Stomach (tissue), 9 donors: Measurements from ENCODE around the gene TECPR2. TPM values are rescaled to one million over a fixed set of nuclear protein-coding genes. Genes with fewer than 3 reads are reported as not detected.

ENCODE experiments used
- DNase-seq, 2 donors: peaks; one replicate each; pipeline versions ENCODE4 v3.0.0 to v3.0.0-alpha.2; 2013 to 2019
- H3K27ac ChIP-seq, 5 donors: fragments of 200-600 bp in 4 of 5; sonication (generic) in 4 of 5; one replicate each; pipeline ENCODE4 v1.5.1; 2013 to 2019; ENCODE audit warnings: mild to moderate bottlenecking in 1 of 5, moderate library complexity in 1 of 5
- H3K27me3 ChIP-seq, 3 donors: fragments of 200-600 bp; sonication (generic); one replicate each; pipeline ENCODE4 v1.5.1; 2017 to 2019; ENCODE audit warnings: mixed run types in 1 of 3
- H3K36me3 ChIP-seq, 4 donors: fragments of 200-600 bp; sonication (generic); 1 replicate in 3 of 4; 2 replicates in 1 of 4; pipeline ENCODE4 v1.5.1; 2016 to 2019
- H3K4me1 ChIP-seq, 4 donors: fragments of 200-600 bp; sonication (generic); one replicate each; pipeline ENCODE4 v1.5.1; 2016 to 2019
- H3K4me3 ChIP-seq, 4 donors: fragments of 200-600 bp; sonication (generic) in 3 of 4; one replicate each; pipeline ENCODE4 v1.5.1; 2016 to 2019; ENCODE audit warnings: mild to moderate bottlenecking in 1 of 4
- H3K9me3 ChIP-seq, 4 donors: fragments of 200-600 bp; sonication (generic); one replicate each; pipeline ENCODE4 v1.5.1; 2016 to 2019
- EP300 ChIP-seq: sonication (generic); formaldehyde crosslinking; IDR thresholded peaks from one replicate; pipeline ENCODE4 v1.6.1; 2017; ENCODE audit warnings: antibody characterized with exemption
- POLR2A ChIP-seq, 4 donors: fragments of 450-650 bp; IDR thresholded peaks; one replicate each; pipeline ENCODE4 v1.6.1; 2016; ENCODE audit warnings: antibody characterized with exemption in 4 of 4, control low read depth in 2 of 4, mild to moderate bottlenecking in 1 of 4, moderate library complexity in 1 of 4
- POLR2AphosphoS5 ChIP-seq, 3 donors: sonication (generic); formaldehyde crosslinking; IDR thresholded peaks; one replicate each; pipeline ENCODE4 v1.6.1; 2016; ENCODE audit warnings: antibody characterized with exemption in 3 of 3
- WGBS, 5 donors: extraction: QIAGEN DNeasy Blood & Tissue Kit in 3 of 5; methylation state at CpG; one replicate each; pipeline versions ENCODE4 v1.1.5 to v1.1.7; 2013 to 2018; 5-methylcytosine and 5-hydroxymethylcytosine counted together
- intact Hi-C: fragments of 100-400 bp; cut with DNase I; formaldehyde crosslinking; loops from one replicate; pipeline ENCODE4 v1.15.1; 2023; ENCODE audit warnings: low total_unique reads
- polyA plus RNA-seq, 3 donors: library from polyadenylated mRNA; stranded (reverse); fragments of 200-250 nt; gene quantifications; one replicate each; pipeline ENCODE4 v1.2.3, GENCODE V29; 2013
- total RNA-seq, 5 donors: library from RNA; depleted of rRNA; stranded (reverse); fragments of >200 nt; gene quantifications; one replicate each; pipeline versions ENCODE4 v1.1.0 to v1.2.3, GENCODE V29; 2014 to 2016
- TF ChIP-seq, protein P1 (sequence below), 7 experiments: fragments of 450-650 bp in 4 of 7; fragments of 200-600 bp in 3 of 7; sonication (generic) in 3 of 7; IDR thresholded peaks; one replicate each; pipeline ENCODE4 v1.5.1; 2016 to 2019; ENCODE audit warnings: antibody characterized with exemption in 7 of 7, control low read depth in 2 of 7, mild to moderate bottlenecking in 1 of 7
- donor health status: healthy with polysubstance abuse.
- donor health status: Bipolar disorder and iron deficiency.
- donor health status: healthy.

TECPR2 gene
- total and polyA plus RNA-seq, 8 donors, result 2.6 to 110 (median 11.1) TPM

DNA sequence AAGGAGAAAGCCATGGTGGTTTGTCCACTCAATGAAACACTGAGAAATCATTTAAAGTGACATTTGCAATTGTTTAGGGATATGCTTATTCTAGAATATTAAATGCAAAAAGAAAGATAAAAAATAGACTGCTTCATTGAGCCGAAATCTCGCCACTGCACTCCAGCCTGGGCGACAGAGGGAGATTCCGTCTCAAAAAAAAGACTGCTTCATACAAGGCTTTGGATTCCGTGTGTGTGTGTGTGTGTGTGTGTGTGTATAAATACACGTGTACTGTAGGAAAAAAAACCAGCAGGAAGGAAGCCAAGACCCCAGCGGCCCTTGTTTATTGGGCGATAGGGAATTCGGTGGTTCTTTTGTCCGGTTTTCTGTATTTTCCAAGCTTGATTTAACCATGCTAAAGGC lies 46.4 kb upstream of the TECPR2 start:
- intact Hi-C loops, result no loop called here
- H3K4me3 ChIP-seq, result peak overlapping the region; percentile 49 to 54 (median 52)
- peaks cover 21 to 59% (median 52%) of the 10 kb centered on the region in 4 donors for H3K4me1 ChIP-seq
- H3K27ac ChIP-seq, result peak overlapping the region; percentile 34 to 98 (median 85)
- peak in 1 of 2 donors; percentile 86 for DNase-seq
- no peak for TF ChIP-seq EP300
- TF ChIP-seq, protein P1, sequence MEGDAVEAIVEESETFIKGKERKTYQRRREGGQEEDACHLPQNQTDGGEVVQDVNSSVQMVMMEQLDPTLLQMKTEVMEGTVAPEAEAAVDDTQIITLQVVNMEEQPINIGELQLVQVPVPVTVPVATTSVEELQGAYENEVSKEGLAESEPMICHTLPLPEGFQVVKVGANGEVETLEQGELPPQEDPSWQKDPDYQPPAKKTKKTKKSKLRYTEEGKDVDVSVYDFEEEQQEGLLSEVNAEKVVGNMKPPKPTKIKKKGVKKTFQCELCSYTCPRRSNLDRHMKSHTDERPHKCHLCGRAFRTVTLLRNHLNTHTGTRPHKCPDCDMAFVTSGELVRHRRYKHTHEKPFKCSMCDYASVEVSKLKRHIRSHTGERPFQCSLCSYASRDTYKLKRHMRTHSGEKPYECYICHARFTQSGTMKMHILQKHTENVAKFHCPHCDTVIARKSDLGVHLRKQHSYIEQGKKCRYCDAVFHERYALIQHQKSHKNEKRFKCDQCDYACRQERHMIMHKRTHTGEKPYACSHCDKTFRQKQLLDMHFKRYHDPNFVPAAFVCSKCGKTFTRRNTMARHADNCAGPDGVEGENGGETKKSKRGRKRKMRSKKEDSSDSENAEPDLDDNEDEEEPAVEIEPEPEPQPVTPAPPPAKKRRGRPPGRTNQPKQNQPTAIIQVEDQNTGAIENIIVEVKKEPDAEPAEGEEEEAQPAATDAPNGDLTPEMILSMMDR (IDR thresholded peaks at IDR 0.05), result no peak
- TF ChIP-seq POLR2A (IDR thresholded peaks at IDR 0.05), result no peak
- TF ChIP-seq POLR2AphosphoS5 (IDR thresholded peaks at IDR 0.05), result no peak
- H3K27me3 ChIP-seq, result no peaks in the 10 kb centered on the region
- no peaks in the 10 kb centered on the region for H3K36me3 ChIP-seq
- H3K9me3 ChIP-seq, result no peaks in the 10 kb centered on the region
- WGBS, 5 donors, result 2 to 6% (median 2%) methylated on average over 10 of the region's 10 CpGs

DNA sequence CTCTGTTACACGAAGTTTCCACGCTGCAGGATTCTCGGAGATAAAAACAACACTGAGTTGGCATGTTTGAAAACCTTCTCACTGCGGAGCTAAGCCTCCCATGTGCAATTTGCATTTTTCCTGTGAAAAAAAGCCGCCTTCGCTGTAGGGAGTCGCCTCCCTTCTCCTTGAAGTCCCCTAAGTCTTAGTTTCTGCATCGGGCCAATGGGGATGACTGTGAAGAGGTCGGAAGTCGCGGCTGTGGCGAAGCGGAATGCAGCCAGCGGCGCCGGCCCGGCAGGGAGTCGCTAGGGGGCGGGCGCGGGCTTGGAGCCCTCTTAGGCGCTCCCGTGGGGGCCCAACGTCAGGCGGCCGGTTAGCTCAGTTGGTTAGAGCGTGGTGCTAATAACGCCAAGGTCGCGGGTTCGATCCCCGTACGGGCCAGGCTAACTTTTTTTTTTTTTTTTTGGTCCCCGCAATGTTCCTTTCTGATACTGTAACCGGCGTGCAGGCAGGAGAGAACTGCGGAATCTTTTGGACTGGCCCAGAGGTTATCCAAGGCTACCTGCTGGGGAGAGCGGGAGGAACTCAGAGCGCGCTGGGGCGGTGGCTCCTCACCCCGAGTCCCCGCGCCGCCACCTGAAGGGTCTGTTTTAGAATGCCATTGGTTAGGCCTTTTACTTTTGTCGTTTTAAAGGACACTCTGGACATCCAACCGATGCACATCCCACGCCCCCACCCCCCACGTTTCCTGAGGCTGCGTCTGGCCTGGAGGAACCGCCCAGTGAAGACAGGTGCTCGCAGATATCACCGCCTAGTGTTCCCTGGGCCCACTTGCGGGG lies 45.8 kb upstream of the TECPR2 start:
- TF ChIP-seq, protein P1 (IDR thresholded peaks at IDR 0.05), result peak in 5 of 7 experiments; percentile 75 to 90 (median 79)
- TF ChIP-seq POLR2A (IDR thresholded peaks at IDR 0.05) (no peak), POLR2AphosphoS5 (IDR thresholded peaks at IDR 0.05) (peak in 2 of 3 donors; percentile 38 to 66), EP300 (no peak)
- H3K4me1 ChIP-seq, result peaks cover 21 to 61% (median 54%) of the 10 kb centered on the region in 4 donors
- intact Hi-C loops, result no loop called here
- 1 to 2% (median 1%) methylated on average over 47 to 54 of the region's 54 CpGs for WGBS, 5 donors
- H3K4me3 ChIP-seq, result peak overlapping the region; percentile 49 to 54 (median 52)
- H3K36me3 ChIP-seq, result no peaks in the 10 kb centered on the region
- peak overlapping the region; percentile 77 to 98 (median 85) for H3K27ac ChIP-seq
- peak; percentile 96 to 97 for DNase-seq
- H3K27me3 ChIP-seq, result no peaks in the 10 kb centered on the region
- H3K9me3 ChIP-seq, result no peaks in the 10 kb centered on the region

DNA sequence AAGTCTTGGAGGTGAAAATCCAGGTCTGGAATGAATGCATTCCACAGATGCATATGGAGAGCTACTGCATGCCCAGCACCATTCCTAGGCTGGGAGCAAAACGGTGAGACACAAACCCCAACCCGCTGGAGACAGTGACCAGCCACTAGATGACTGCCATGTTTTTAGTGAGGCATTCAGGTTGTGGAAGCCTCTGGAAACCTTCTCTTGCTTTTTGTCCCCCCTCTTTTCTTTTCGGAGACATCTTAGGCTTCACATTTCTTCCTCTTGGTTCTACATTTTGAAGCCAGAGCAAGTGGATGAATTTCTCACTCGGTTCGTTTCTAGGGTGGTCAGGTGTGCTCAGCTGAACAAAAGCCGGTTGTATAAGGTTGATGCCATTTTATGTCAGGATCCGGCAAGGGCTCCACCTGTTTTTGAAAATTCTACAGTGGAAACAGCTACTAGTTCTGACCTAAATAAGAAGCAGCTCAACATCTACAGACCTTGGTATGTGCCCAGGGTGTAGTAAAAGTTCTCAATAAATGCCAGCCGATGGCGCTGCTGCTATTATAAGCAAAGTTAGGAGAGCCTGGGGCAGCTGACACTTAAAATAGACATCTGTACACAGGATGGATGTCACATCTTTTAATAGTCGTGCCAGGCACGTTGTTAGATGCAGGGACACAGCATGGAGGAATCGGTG lies 45.0 kb upstream of the TECPR2 start:
- H3K4me3 ChIP-seq, result peak overlapping the region; percentile 49 to 54 (median 52)
- no peaks in the 10 kb centered on the region for H3K9me3 ChIP-seq
- H3K36me3 ChIP-seq, result no peaks in the 10 kb centered on the region
- peak overlapping the region; percentile 77 to 98 (median 85) for H3K27ac ChIP-seq
- intact Hi-C loops, result no loop called here
- TF ChIP-seq, protein P1 (IDR thresholded peaks at IDR 0.05), result no peak
- TF ChIP-seq POLR2A (IDR thresholded peaks at IDR 0.05) (no peak), EP300 (no peak), POLR2AphosphoS5 (IDR thresholded peaks at IDR 0.05) (no peak)
- 50 to 59% (median 57%) methylated on average over 12 of the region's 12 CpGs for WGBS, 5 donors
- H3K27me3 ChIP-seq, result no peaks in the 10 kb centered on the region
- peak in 1 of 2 donors; percentile 48 for DNase-seq
- peaks cover 21 to 61% (median 54%) of the 10 kb centered on the region in 4 donors for H3K4me1 ChIP-seq

DNA sequence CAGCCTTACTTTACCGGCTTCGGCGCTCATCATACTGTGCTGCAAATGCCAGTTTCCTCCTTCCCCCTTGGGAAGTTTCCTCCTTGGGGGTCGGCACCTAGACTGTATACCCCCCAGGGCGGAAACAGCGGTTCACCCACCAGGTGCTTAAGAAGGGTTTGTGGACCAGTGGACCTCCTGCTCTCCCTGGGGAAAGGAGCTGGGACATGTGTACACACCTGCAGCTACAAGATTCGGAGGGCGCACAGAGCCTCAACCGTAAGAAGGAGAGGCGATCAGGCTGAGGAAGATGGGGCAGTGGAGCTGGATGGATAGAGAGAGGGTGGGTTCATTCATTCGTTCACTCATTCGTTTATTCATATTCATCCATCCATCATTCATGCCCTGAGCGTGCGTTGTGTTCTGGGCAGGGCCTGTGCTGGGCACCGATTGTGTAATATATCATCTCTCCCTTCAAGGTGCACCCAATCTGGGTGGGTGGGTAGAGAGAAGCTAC lies 43.9 kb upstream of the TECPR2 start:
- no peaks in the 10 kb centered on the region for H3K36me3 ChIP-seq
- H3K9me3 ChIP-seq, result no peaks in the 10 kb centered on the region
- no peaks in the 10 kb centered on the region for H3K27me3 ChIP-seq
- 52 to 68% (median 63%) methylated on average over 15 of the region's 15 CpGs for WGBS, 5 donors
- H3K4me1 ChIP-seq, result peaks cover 21 to 66% (median 56%) of the 10 kb centered on the region in 4 donors
- DNase-seq, result peak in 1 of 2 donors; percentile 31
- TF ChIP-seq, protein P1 (IDR thresholded peaks at IDR 0.05), result no peak
- TF ChIP-seq EP300, result no peak
- no peak for TF ChIP-seq POLR2AphosphoS5 (IDR thresholded peaks at IDR 0.05)
- peak overlapping the region; percentile 72 to 83 (median 77) for H3K4me3 ChIP-seq
- intact Hi-C loops, result no loop called here
- H3K27ac ChIP-seq, result peak overlapping the region; percentile 92 to 98 (median 94)
